MCF 10A (cell line): ENCODE results near the gene SPRR1B. TPM values are rescaled to one million over a fixed set of nuclear protein-coding genes. Genes with fewer than 3 reads are reported as not detected.

Source experiments
- BruUV-seq: library from RNA; stranded (reverse); fragments of 400-500 nt; replicated peaks from 2 replicates; lab custom pipeline; 2021; lab: Mats Ljungman, UMichigan
- CTCF ChIA-PET: fragments of 300-600 bp; sonication (Branson Sonifier 250); formaldehyde crosslinking; extraction: SDS; loops from one replicate; lab custom pipeline; 2021; ENCODE audit warnings: antibody characterized with exemption, inconsistent platforms; lab: Yijun Ruan, JAX
- POLR2A ChIA-PET: fragments of 300-600, 350-650 bp; sonication (Branson Sonifier 250); formaldehyde crosslinking; extraction: SDS; loops from one replicate; lab custom pipeline; 2020; ENCODE audit warnings: antibody characterized with exemption, inconsistent platforms; lab: Yijun Ruan, JAX
- DNase-seq: peaks from one replicate; pipeline ENCODE4 v3.0.0-alpha.2; 2018; ENCODE audit not compliant: unreplicated experiment
- H3K27ac Mint-ChIP-seq: one replicate; pipeline ENCODE4 v1.8.0; 2022; ENCODE audit warnings: mild to moderate bottlenecking, low read depth, mixed read lengths; ENCODE audit not compliant: unreplicated experiment
- H3K27me3 Mint-ChIP-seq: one replicate; pipeline ENCODE4 v1.8.0; 2022; ENCODE audit warnings: mixed read lengths; ENCODE audit not compliant: insufficient read depth, unreplicated experiment
- H3K36me3 Mint-ChIP-seq: one replicate; pipeline ENCODE4 v1.8.0; 2022; ENCODE audit warnings: mild to moderate bottlenecking, moderate library complexity, mixed read lengths; ENCODE audit not compliant: insufficient read depth, unreplicated experiment
- H3K4me1 Mint-ChIP-seq: one replicate; pipeline ENCODE4 v1.8.0; 2022; ENCODE audit warnings: mixed read lengths; ENCODE audit not compliant: insufficient read depth, unreplicated experiment
- H3K4me3 Mint-ChIP-seq: one replicate; pipeline ENCODE4 v1.8.0; 2022; ENCODE audit warnings: mild to moderate bottlenecking, moderate library complexity, mixed read lengths; ENCODE audit not compliant: unreplicated experiment
- H3K9me3 Mint-ChIP-seq: one replicate; pipeline ENCODE4 v1.8.0; 2022; ENCODE audit warnings: mixed read lengths; ENCODE audit not compliant: unreplicated experiment
- intact Hi-C: fragments of 100-400 bp; cut with micrococcal nuclease; formaldehyde crosslinking; loops from 2 replicates; pipeline ENCODE4 v1.14.1; 2022
- total RNA-seq: library from RNA; stranded (reverse); gene quantifications from 2 replicates; pipeline ENCODE4 v1.2.3, GENCODE V29; 2022
- TF ChIP-seq, protein P1 (sequence below): fragments of 200-600 bp; IDR thresholded peaks from one replicate; pipeline ENCODE4 v1.8.0; 2022; ENCODE audit warnings: antibody characterized with exemption, mild to moderate bottlenecking; ENCODE audit not compliant: unreplicated experiment

The SPRR1B gene
- total RNA-seq, 1 experiment from 2014 or later = 3.5 TPM

DNA sequence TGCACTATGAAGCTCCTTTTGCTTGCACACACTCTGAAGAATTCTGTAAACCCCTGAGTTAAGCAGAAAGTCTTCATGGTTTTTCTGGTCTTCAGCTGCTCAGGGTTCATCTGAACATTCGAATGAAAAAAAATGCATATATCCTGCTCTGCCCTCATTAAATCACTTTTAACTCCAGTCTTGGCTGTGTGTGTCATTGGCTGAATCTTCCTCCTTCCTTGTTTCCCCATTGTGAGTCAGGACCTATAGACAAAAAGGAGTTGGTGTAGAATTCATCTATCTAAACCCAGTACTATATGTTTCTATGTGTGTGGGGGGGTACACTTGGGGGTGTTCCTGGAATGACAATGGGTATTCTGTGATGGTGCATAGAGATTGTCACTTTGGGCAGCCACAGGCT, 6.6 kb upstream of the SPRR1B start:
- no peaks in the 10 kb centered on the region for H3K4me1 Mint-ChIP-seq
- no peaks in the 10 kb centered on the region for H3K9me3 Mint-ChIP-seq
- H3K4me3 Mint-ChIP-seq = no peak overlapping the region
- intact Hi-C loops = no loop called here
- H3K27ac Mint-ChIP-seq = no peak overlapping the region
- TF ChIP-seq, protein P1, sequence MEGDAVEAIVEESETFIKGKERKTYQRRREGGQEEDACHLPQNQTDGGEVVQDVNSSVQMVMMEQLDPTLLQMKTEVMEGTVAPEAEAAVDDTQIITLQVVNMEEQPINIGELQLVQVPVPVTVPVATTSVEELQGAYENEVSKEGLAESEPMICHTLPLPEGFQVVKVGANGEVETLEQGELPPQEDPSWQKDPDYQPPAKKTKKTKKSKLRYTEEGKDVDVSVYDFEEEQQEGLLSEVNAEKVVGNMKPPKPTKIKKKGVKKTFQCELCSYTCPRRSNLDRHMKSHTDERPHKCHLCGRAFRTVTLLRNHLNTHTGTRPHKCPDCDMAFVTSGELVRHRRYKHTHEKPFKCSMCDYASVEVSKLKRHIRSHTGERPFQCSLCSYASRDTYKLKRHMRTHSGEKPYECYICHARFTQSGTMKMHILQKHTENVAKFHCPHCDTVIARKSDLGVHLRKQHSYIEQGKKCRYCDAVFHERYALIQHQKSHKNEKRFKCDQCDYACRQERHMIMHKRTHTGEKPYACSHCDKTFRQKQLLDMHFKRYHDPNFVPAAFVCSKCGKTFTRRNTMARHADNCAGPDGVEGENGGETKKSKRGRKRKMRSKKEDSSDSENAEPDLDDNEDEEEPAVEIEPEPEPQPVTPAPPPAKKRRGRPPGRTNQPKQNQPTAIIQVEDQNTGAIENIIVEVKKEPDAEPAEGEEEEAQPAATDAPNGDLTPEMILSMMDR = no peak
- no peak for DNase-seq
- no TSS peak for BruUV-seq
- no peaks in the 10 kb centered on the region for H3K36me3 Mint-ChIP-seq
- H3K27me3 Mint-ChIP-seq = no peaks in the 10 kb centered on the region
- CTCF ChIA-PET = interaction anchor here (1.2 to 1.4 kb wide), 2 partner anchors 8 to 168 kb away, joined by 3 read pairs; no protein-coding TSS in a partner anchor
- POLR2A ChIA-PET = no interaction called here

DNA sequence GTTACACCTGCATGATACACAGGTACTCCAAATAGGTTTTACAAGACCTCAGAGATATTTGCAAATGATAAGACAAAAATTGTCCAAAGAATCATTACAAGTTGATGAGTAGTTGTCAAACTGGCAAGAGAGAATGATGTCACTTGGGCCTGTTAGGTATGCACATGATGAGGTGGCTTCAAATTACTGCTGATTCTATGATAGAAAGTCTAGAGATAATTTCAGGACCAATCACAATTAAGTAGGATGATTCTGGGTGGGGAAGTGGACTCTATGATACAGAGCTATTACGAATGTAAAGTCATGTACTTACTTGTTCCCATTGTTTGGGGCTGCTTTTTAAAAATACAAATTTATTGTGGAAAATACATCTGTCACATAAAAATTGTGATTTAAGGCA, 5.2 kb upstream of the SPRR1B start:
- ChIA-PET CTCF (interaction anchor here (0.7 to 2.4 kb wide), 5 partner anchors 100 to 372 kb away, joined by 3 to 11 read pairs (median 4); no protein-coding TSS in a partner anchor), POLR2A (interaction anchor here (1.0 to 1.1 kb wide), 2 partner anchors 12 to 96 kb away, joined by 3 read pairs; no protein-coding TSS in a partner anchor)
- H3K27ac Mint-ChIP-seq = no peak overlapping the region
- TF ChIP-seq, protein P1 = no peak
- H3K9me3 Mint-ChIP-seq = no peaks in the 10 kb centered on the region
- H3K4me1 Mint-ChIP-seq = no peaks in the 10 kb centered on the region
- DNase-seq = no peak
- intact Hi-C loops = no loop called here
- no peaks in the 10 kb centered on the region for H3K36me3 Mint-ChIP-seq
- no peak overlapping the region for H3K4me3 Mint-ChIP-seq
- H3K27me3 Mint-ChIP-seq = no peaks in the 10 kb centered on the region
- no TSS peak for BruUV-seq

DNA sequence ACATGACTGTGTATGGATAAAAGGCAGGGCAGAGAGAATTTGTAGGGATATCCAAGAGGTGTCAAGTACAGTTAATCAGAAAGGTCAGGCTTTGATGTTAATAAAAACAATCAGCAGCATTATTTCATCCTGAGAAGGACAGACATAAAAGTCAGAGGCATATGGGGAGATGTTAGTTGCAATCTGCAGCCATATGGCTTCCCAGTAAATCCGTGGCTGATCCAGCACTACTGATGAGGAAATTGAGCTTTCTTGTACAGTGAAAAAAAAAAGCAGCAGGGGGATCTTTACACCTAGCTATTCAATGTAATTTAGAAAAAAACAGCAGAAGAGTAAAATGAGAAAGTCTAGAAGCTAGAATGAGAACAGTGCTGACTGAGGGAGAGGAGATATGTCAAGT, 2.2 kb upstream of the SPRR1B start:
- BruUV-seq = no TSS peak
- intact Hi-C loops = no loop called here
- no peak overlapping the region for H3K27ac Mint-ChIP-seq
- no peak overlapping the region for H3K4me3 Mint-ChIP-seq
- TF ChIP-seq, protein P1 = no peak
- no peaks in the 10 kb centered on the region for H3K36me3 Mint-ChIP-seq
- ChIA-PET POLR2A (interaction anchor here (0.7 kb wide), 1 partner anchor 96 kb away, joined by 3 read pairs; no protein-coding TSS in a partner anchor), CTCF (interaction anchor here (0.7 to 5.9 kb wide), 6 partner anchors 103 to 195 kb away, joined by 3 to 67 read pairs (median 4); no protein-coding TSS in a partner anchor)
- H3K9me3 Mint-ChIP-seq = no peaks in the 10 kb centered on the region
- DNase-seq = no peak
- H3K27me3 Mint-ChIP-seq = no peaks in the 10 kb centered on the region
- peaks cover 12% of the 10 kb centered on the region for H3K4me1 Mint-ChIP-seq

DNA sequence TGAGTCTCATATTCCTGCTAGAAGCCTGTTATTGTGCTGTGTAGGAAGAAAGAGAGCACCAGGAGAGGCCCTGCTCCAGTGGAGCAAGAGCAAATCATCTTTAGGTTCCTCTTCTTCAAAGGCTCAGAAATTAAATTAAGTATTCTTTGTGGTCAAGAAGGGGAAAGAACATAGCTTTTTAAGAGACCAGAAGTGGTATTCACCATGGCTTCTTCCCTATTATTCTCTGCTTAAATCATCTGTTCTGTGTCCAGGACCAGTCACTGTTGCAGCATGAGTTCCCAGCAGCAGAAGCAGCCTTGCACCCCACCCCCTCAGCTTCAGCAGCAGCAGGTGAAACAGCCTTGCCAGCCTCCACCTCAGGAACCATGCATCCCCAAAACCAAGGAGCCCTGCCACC, 1.1 kb downstream of the SPRR1B start:
- POLR2A ChIA-PET = interaction anchor here (0.6 to 5.2 kb wide), 8 partner anchors 14 to 864 kb away, joined by 3 to 30 read pairs (median 3); no protein-coding TSS in a partner anchor
- TF ChIP-seq, protein P1 = no peak
- Mint-ChIP-seq H3K36me3 (no peaks in the 10 kb centered on the region), H3K27ac (no peak overlapping the region), H3K4me1 (peaks cover 12% of the 10 kb centered on the region), H3K27me3 (no peaks in the 10 kb centered on the region), H3K4me3 (no peak overlapping the region), H3K9me3 (no peaks in the 10 kb centered on the region)
- no TSS peak for BruUV-seq
- DNase-seq = no peak
- CTCF ChIA-PET = interaction anchor here (0.6 to 6.6 kb wide), 37 partner anchors 8 to 408 kb away, joined by 3 to 67 read pairs (median 5); partner anchors contain the start of genes SMCP and SPRR3
- intact Hi-C loops = loop anchor here (5.0 to 10.0 kb wide), 3 partner anchors 80 to 377 kb away; no protein-coding TSS in a partner anchor
